ENCODE data around the gene COASY.

DNA sequence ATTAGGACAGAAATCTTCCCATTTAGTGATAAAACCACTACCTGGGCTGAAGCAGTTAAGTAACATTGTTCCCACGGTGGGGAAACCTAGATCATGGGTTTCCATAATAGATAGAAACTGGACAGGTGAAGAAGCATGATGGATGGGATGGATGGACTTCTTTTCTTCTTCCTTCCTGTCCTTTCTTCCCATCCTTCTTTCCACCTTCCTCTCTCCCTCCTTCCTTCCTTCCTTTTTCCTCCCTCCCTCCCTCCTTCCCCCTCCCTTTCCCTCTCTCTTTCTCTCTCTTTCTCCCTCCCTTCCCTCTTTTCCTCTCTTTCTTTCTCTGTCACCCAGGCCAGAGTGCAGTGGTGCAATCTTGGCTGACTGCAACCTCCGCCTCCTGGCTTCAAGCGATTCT is 12.5 kb downstream of the COASY start:
- TF ChIP-seq, protein P1, sequence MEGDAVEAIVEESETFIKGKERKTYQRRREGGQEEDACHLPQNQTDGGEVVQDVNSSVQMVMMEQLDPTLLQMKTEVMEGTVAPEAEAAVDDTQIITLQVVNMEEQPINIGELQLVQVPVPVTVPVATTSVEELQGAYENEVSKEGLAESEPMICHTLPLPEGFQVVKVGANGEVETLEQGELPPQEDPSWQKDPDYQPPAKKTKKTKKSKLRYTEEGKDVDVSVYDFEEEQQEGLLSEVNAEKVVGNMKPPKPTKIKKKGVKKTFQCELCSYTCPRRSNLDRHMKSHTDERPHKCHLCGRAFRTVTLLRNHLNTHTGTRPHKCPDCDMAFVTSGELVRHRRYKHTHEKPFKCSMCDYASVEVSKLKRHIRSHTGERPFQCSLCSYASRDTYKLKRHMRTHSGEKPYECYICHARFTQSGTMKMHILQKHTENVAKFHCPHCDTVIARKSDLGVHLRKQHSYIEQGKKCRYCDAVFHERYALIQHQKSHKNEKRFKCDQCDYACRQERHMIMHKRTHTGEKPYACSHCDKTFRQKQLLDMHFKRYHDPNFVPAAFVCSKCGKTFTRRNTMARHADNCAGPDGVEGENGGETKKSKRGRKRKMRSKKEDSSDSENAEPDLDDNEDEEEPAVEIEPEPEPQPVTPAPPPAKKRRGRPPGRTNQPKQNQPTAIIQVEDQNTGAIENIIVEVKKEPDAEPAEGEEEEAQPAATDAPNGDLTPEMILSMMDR (IDR thresholded peaks at IDR 0.05) = no peak
- TF ChIP-seq POLR2A (IDR thresholded peaks at IDR 0.05) = no peak

Measured in transverse colon (tissue), 3 donors.